HepG2 (cell line): ENCODE data around the gene LZTS2. TPM values are rescaled to one million over a fixed set of nuclear protein-coding genes. Genes with fewer than 3 reads are reported as not detected.
A peak's percentile ranks its signal among the peaks of the same experiment; 100 is the strongest.

Source experiments
- CBX2 ChIP-seq, 2 experiments: fragments of 200-600 bp in 1 of 2; sonication (generic); formaldehyde crosslinking in 1 of 2; IDR thresholded peaks; 2 replicates each; pipeline versions ENCODE4 v1.7.0 to v1.8.1; 2018 to 2022; ENCODE audit warnings: low read depth in 2 of 2, low read length in 1 of 2, mild to moderate bottlenecking in 1 of 2, missing genetic modification reagents in 1 of 2
- IKZF4 ChIP-seq: sonication (generic); formaldehyde crosslinking; IDR thresholded peaks from 2 replicates; pipeline ENCODE4 v1.5.1; 2020; ENCODE audit warnings: borderline replicate concordance, mild to moderate bottlenecking, low read depth, missing genetic modification reagents; ENCODE audit errors: not compliant biosample characterization
- IRF9 ChIP-seq: sonication (generic); formaldehyde crosslinking; IDR thresholded peaks from 2 replicates; pipeline ENCODE4 v1.8.0; 2022; ENCODE audit warnings: missing genetic modification reagents, mild to moderate bottlenecking, borderline replicate concordance
- NFATC3 ChIP-seq: sonication (generic); formaldehyde crosslinking; IDR thresholded peaks from 2 replicates; pipeline ENCODE4 v1.5.1; 2020; ENCODE audit warnings: mild to moderate bottlenecking, missing genetic modification reagents
- PRDM4 ChIP-seq: sonication (generic); formaldehyde crosslinking; IDR thresholded peaks from 2 replicates; pipeline ENCODE4 v1.9.0; 2021; ENCODE audit warnings: missing genetic modification reagents, borderline replicate concordance
- SNAI1 ChIP-seq: sonication (generic); formaldehyde crosslinking; IDR thresholded peaks from 2 replicates; pipeline ENCODE4 v1.5.0; 2020; ENCODE audit warnings: mild to moderate bottlenecking, missing genetic modification reagents, borderline replicate concordance
- ZKSCAN5 ChIP-seq: sonication (generic); formaldehyde crosslinking; IDR thresholded peaks from 2 replicates; pipeline ENCODE4 v1.5.1; 2020; ENCODE audit warnings: mild to moderate bottlenecking, missing genetic modification reagents
- ZNF12 ChIP-seq: sonication (generic); formaldehyde crosslinking; IDR thresholded peaks from 2 replicates; pipeline ENCODE4 v1.5.0; 2020; ENCODE audit warnings: missing genetic modification reagents
- ZNF563 ChIP-seq: sonication (generic); formaldehyde crosslinking; IDR thresholded peaks from 2 replicates; pipeline ENCODE4 v1.8.0; 2022; ENCODE audit warnings: mild to moderate bottlenecking, moderate library complexity, missing genetic modification reagents
- ZNF574 ChIP-seq: sonication (generic); formaldehyde crosslinking; IDR thresholded peaks from 2 replicates; pipeline ENCODE4 v1.4.0; 2020; ENCODE audit warnings: missing genetic modification reagents
- ZNF775 ChIP-seq: sonication (generic); formaldehyde crosslinking; IDR thresholded peaks from 2 replicates; pipeline ENCODE4 v1.4.0; 2020; ENCODE audit warnings: missing genetic modification reagents, mild to moderate bottlenecking, moderate library complexity, borderline replicate concordance
- polyA plus RNA-seq, 8 experiments: library from polyadenylated mRNA; depleted of rRNA in 3 of 8; stranded (reverse) in 7 of 8; unstranded in 1 of 8; fragments of >200 nt; fragmentation: Illumina TruSeq in 4 of 8; extraction: Trizol in 4 of 8; gene quantifications; 2 replicates each; pipeline versions ENCODE4 v1.2.1 to v1.2.3, GENCODE V29; 2011 to 2016; ENCODE audit warnings: low read depth in 4 of 8, missing spikeins in 1 of 8, mixed read lengths in 1 of 8; ENCODE audit not compliant: insufficient read depth in 1 of 8
- total RNA-seq, 5 experiments: library from RNA; depleted of rRNA; stranded (reverse); fragments of >200 nt; fragmentation: Illumina TruSeq; extraction: Trizol; gene quantifications; 2 replicates each; pipeline ENCODE4 v1.2.3, GENCODE V29; 2016; ENCODE audit warnings: low read depth in 1 of 5
- TF ChIP-seq, protein P1 (sequence below): IDR thresholded peaks from 2 replicates; pipeline ENCODE4 v1.6.1; 2016; ENCODE audit warnings: missing compliant biosample characterization, missing genetic modification reagents, borderline replicate concordance
- TF ChIP-seq, protein P2 (sequence below): sonication (generic); formaldehyde crosslinking; IDR thresholded peaks from 2 replicates; pipeline ENCODE4 v1.5.1; 2020; ENCODE audit warnings: missing genetic modification reagents, mild to moderate bottlenecking, borderline replicate concordance
- TF ChIP-seq, protein P3 (sequence below): sonication (generic); formaldehyde crosslinking; IDR thresholded peaks from 2 replicates; pipeline ENCODE4 v1.5.0; 2020; ENCODE audit warnings: mild to moderate bottlenecking, missing genetic modification reagents

Gene LZTS2
- total and polyA plus RNA-seq, 2 of the 13 experiments (the other 11 are each of a cell fraction or from before 2014, with no cell fraction given): 43.6 to 65.6 TPM

DNA sequence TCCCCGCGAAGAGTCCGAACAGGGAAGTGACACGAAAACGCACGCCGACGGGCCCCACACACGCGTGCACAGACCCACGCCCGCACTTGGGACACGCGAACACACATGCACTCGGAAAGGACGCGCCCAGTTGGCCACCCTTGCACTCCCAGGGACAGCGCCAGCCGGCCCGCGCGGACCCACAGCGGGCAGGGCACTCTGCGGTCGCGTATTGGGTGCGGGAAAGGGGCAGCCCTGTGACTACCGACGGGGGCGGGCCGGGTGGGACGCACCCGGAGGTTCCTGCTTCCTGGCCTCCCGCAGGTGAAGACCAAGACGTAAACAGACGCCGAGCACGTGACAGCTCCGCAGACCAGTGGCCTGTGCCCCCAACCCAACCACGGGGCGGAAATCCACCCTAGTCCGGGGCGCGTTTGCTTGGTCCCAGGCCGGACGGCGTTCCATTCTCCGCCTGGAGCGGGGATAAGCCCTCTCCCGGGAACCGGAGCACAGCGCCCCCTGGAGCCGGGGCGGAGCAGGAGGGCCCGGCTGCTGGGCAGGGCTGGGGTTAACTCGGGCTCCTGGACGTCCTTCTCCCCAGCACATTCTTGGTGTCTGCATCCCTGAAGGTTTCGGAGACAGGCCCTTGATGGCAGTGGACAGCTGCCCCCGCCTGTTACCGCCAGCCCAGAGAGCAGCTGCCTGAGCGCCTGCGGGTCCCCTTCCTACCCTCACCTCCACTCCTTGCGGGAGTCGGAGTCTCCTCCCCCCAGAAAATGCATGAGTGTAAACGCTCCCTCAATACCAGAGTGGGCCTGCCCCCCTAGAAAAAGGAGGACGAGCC is 2.0 kb upstream of the LZTS2 start (continued):
- TF ChIP-seq ZNF574 (CRISPR knock-in tag): peak; percentile 98
- TF ChIP-seq ZNF12 (CRISPR knock-in tag): no peak
- TF ChIP-seq, protein P1, sequence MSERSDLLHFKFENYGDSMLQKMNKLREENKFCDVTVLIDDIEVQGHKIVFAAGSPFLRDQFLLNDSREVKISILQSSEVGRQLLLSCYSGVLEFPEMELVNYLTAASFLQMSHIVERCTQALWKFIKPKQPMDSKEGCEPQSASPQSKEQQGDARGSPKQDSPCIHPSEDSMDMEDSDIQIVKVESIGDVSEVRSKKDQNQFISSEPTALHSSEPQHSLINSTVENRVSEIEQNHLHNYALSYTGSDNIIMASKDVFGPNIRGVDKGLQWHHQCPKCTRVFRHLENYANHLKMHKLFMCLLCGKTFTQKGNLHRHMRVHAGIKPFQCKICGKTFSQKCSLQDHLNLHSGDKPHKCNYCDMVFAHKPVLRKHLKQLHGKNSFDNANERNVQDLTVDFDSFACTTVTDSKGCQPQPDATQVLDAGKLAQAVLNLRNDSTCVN (CRISPR knock-in tag): no peak; the same call in 1 of the 2 replicates
- TF ChIP-seq, protein P2, sequence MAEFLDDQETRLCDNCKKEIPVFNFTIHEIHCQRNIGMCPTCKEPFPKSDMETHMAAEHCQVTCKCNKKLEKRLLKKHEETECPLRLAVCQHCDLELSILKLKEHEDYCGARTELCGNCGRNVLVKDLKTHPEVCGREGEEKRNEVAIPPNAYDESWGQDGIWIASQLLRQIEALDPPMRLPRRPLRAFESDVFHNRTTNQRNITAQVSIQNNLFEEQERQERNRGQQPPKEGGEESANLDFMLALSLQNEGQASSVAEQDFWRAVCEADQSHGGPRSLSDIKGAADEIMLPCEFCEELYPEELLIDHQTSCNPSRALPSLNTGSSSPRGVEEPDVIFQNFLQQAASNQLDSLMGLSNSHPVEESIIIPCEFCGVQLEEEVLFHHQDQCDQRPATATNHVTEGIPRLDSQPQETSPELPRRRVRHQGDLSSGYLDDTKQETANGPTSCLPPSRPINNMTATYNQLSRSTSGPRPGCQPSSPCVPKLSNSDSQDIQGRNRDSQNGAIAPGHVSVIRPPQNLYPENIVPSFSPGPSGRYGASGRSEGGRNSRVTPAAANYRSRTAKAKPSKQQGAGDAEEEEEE (CRISPR knock-in tag): peak; percentile 71; the same call in 1 of the 2 replicates
- TF ChIP-seq ZNF563 (CRISPR knock-in tag): no peak
- TF ChIP-seq IKZF4 (CRISPR knock-in tag): peak; percentile 20
- no peak for TF ChIP-seq SNAI1 (CRISPR knock-in tag)
- peak; percentile 43 for TF ChIP-seq IRF9 (CRISPR knock-in tag)
- no peak for TF ChIP-seq ZNF775 (CRISPR knock-in tag)
- TF ChIP-seq ZKSCAN5: no peak
- TF ChIP-seq PRDM4 (CRISPR knock-in tag): no peak
- no peak for TF ChIP-seq CBX2 (IDR thresholded peaks at IDR 0.05; ENCODE audit: low read depth, low read length)
- no peak for TF ChIP-seq CBX2 (CRISPR knock-in tag; IDR thresholded peaks at IDR 0.05; ENCODE audit: low read depth)
- 0 out of 2 replicates have a peak, but pooled peaks have one; percentile 78 for TF ChIP-seq NFATC3 (CRISPR knock-in tag)
- TF ChIP-seq, protein P3, sequence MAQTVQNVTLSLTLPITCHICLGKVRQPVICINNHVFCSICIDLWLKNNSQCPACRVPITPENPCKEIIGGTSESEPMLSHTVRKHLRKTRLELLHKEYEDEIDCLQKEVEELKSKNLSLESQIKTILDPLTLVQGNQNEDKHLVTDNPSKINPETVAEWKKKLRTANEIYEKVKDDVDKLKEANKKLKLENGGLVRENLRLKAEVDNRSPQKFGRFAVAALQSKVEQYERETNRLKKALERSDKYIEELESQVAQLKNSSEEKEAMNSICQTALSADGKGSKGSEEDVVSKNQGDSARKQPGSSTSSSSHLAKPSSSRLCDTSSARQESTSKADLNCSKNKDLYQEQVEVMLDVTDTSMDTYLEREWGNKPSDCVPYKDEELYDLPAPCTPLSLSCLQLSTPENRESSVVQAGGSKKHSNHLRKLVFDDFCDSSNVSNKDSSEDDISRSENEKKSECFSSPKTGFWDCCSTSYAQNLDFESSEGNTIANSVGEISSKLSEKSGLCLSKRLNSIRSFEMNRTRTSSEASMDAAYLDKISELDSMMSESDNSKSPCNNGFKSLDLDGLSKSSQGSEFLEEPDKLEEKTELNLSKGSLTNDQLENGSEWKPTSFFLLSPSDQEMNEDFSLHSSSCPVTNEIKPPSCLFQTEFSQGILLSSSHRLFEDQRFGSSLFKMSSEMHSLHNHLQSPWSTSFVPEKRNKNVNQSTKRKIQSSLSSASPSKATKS (CRISPR knock-in tag): no peak
